Activated T-cell treated with anti-CD3 and anti-CD28 coated beads, Interleukin-2, amount 50 U/mL, for 24 hours (primary cell): ENCODE data around the gene HIF3A.
"Not testable (repeated sequence)": the region's sequence is repeated elsewhere in the genome, so short reads cannot be mapped to it uniquely, and the experiment has no call there.

ENCODE experiments used
- DNase-seq: peaks from one replicate; pipeline ENCODE4 v3.0.0-alpha.2; 2020
- H3K27ac Mint-ChIP-seq: 2 replicates; pipeline ENCODE4 v1.8.0; 2020; ENCODE audit warnings: mild to moderate bottlenecking, mixed read lengths
- H3K27me3 Mint-ChIP-seq: 2 replicates; pipeline ENCODE4 v1.8.0; 2020; ENCODE audit warnings: mixed read lengths
- H3K36me3 Mint-ChIP-seq: 2 replicates; pipeline ENCODE4 v1.8.0; 2020; ENCODE audit warnings: low read depth, mixed read lengths
- H3K4me1 Mint-ChIP-seq: 2 replicates; pipeline ENCODE4 v1.8.0; 2020; ENCODE audit warnings: low read depth, mixed read lengths
- H3K4me3 Mint-ChIP-seq: 2 replicates; pipeline ENCODE4 v1.8.0; 2020; ENCODE audit warnings: mild to moderate bottlenecking, moderate library complexity, mixed read lengths
- H3K9me3 Mint-ChIP-seq: 2 replicates; pipeline ENCODE4 v1.8.0; 2020; ENCODE audit warnings: mixed read lengths

Gene HIF3A

GRCh38 chr19:46303691-46304397 lies 7.0 kb downstream of the HIF3A start:
- H3K9me3 Mint-ChIP-seq, result peaks cover 11% of the 10 kb centered on the region
- H3K4me3 Mint-ChIP-seq, result no peak overlapping the region
- H3K27me3 Mint-ChIP-seq, result peaks cover 9% of the 10 kb centered on the region
- no peaks in the 10 kb centered on the region for H3K4me1 Mint-ChIP-seq
- DNase-seq, result no peak
- no peaks in the 10 kb centered on the region for H3K36me3 Mint-ChIP-seq
- H3K27ac Mint-ChIP-seq, result no peak overlapping the region

- no peaks in the 10 kb centered on the region for H3K36me3 Mint-ChIP-seq
- DNase-seq, result no peak
- H3K27ac Mint-ChIP-seq, result no peak overlapping the region
- no peaks in the 10 kb centered on the region for H3K27me3 Mint-ChIP-seq
- no peak overlapping the region for H3K4me3 Mint-ChIP-seq
- H3K4me1 Mint-ChIP-seq, result no peaks in the 10 kb centered on the region
- peaks cover 11% of the 10 kb centered on the region for H3K9me3 Mint-ChIP-seq
These were observed 9.7 kb downstream of the HIF3A start for GRCh38 chr19:46306501-46306900.

GRCh38 chr19:46308510-46308909 lies 11.7 kb downstream of the HIF3A start:
- Mint-ChIP-seq H3K27me3 (no peaks in the 10 kb centered on the region), H3K27ac (no peak overlapping the region), H3K36me3 (no peaks in the 10 kb centered on the region), H3K4me1 (no peaks in the 10 kb centered on the region), H3K9me3 (peaks cover 11% of the 10 kb centered on the region), H3K4me3 (no peak overlapping the region)
- no peak for DNase-seq

GRCh38 chr19:46309056-46309455 lies 12.2 kb downstream of the HIF3A start:
- no peak for DNase-seq
- Mint-ChIP-seq H3K9me3 (peaks cover 11% of the 10 kb centered on the region), H3K4me1 (no peaks in the 10 kb centered on the region), H3K27me3 (no peaks in the 10 kb centered on the region), H3K36me3 (no peaks in the 10 kb centered on the region), H3K27ac (no peak overlapping the region), H3K4me3 (no peak overlapping the region)

GRCh38 chr19:46311444-46311843 lies 14.6 kb downstream of the HIF3A start:
- no peaks in the 10 kb centered on the region for H3K27me3 Mint-ChIP-seq
- no peaks in the 10 kb centered on the region for H3K36me3 Mint-ChIP-seq
- no peak for DNase-seq
- H3K9me3 Mint-ChIP-seq, result peaks cover 7% of the 10 kb centered on the region
- no peaks in the 10 kb centered on the region for H3K4me1 Mint-ChIP-seq
- H3K27ac Mint-ChIP-seq, result no peak overlapping the region
- no peak overlapping the region for H3K4me3 Mint-ChIP-seq

GRCh38 chr19:46313540-46314469 lies 17.0 kb downstream of the HIF3A start:
- not testable (repeated sequence) for H3K9me3 Mint-ChIP-seq, H3K4me1 Mint-ChIP-seq, H3K27me3 Mint-ChIP-seq, DNase-seq, H3K36me3 Mint-ChIP-seq, H3K27ac Mint-ChIP-seq, H3K4me3 Mint-ChIP-seq

- no peak for DNase-seq
- H3K27me3 Mint-ChIP-seq, result no peaks in the 10 kb centered on the region
- no peaks in the 10 kb centered on the region for H3K4me1 Mint-ChIP-seq
- no peak overlapping the region for H3K27ac Mint-ChIP-seq
- no peaks in the 10 kb centered on the region for H3K36me3 Mint-ChIP-seq
- H3K4me3 Mint-ChIP-seq, result no peak overlapping the region
- no peaks in the 10 kb centered on the region for H3K9me3 Mint-ChIP-seq
These were observed 20.5 kb downstream of the HIF3A start for GRCh38 chr19:46317339-46317738.

- Mint-ChIP-seq H3K36me3 (no peaks in the 10 kb centered on the region), H3K27me3 (no peaks in the 10 kb centered on the region), H3K4me1 (no peaks in the 10 kb centered on the region), H3K4me3 (no peak overlapping the region), H3K27ac (no peak overlapping the region), H3K9me3 (no peaks in the 10 kb centered on the region)
- no peak for DNase-seq
These were observed 22.8 kb downstream of the HIF3A start for GRCh38 chr19:46319613-46320012.

- H3K27me3 Mint-ChIP-seq, result no peaks in the 10 kb centered on the region
- H3K4me1 Mint-ChIP-seq, result no peaks in the 10 kb centered on the region
- H3K4me3 Mint-ChIP-seq, result no peak overlapping the region
- H3K27ac Mint-ChIP-seq, result no peak overlapping the region
- no peak for DNase-seq
- H3K9me3 Mint-ChIP-seq, result no peaks in the 10 kb centered on the region
- H3K36me3 Mint-ChIP-seq, result no peaks in the 10 kb centered on the region
These were observed 23.7 kb downstream of the HIF3A start for GRCh38 chr19:46320559-46320958.

- Mint-ChIP-seq H3K36me3 (no peaks in the 10 kb centered on the region), H3K27me3 (no peaks in the 10 kb centered on the region), H3K9me3 (peaks cover 7% of the 10 kb centered on the region), H3K27ac (no peak overlapping the region), H3K4me1 (no peaks in the 10 kb centered on the region), H3K4me3 (no peak overlapping the region)
- DNase-seq, result no peak
These were observed 24.8 kb downstream of the HIF3A start for GRCh38 chr19:46321653-46322052.

GRCh38 chr19:46323227-46323626 lies 26.4 kb downstream of the HIF3A start:
- not testable (repeated sequence) for H3K27me3 Mint-ChIP-seq

GRCh38 chr19:46324277-46324676 lies 27.4 kb downstream of the HIF3A start:
- DNase-seq, result no peak
- H3K27ac Mint-ChIP-seq, result no peak overlapping the region
- no peak overlapping the region for H3K4me3 Mint-ChIP-seq
- peaks cover 18% of the 10 kb centered on the region for H3K9me3 Mint-ChIP-seq
- H3K27me3 Mint-ChIP-seq, result no peaks in the 10 kb centered on the region
- H3K4me1 Mint-ChIP-seq, result no peaks in the 10 kb centered on the region
- H3K36me3 Mint-ChIP-seq, result no peaks in the 10 kb centered on the region

More at GRCh38 chr19:46323227-46323626, 26.4 kb downstream of the HIF3A start:
- peaks cover 15% of the 10 kb centered on the region for H3K9me3 Mint-ChIP-seq
- not testable (repeated sequence) for H3K36me3 Mint-ChIP-seq, H3K4me3 Mint-ChIP-seq, H3K4me1 Mint-ChIP-seq, DNase-seq, H3K27ac Mint-ChIP-seq

- Mint-ChIP-seq H3K4me3 (no peak overlapping the region), H3K27me3 (peaks cover 2% of the 10 kb centered on the region), H3K9me3 (peaks cover 23% of the 10 kb centered on the region), H3K4me1 (no peaks in the 10 kb centered on the region), H3K27ac (no peak overlapping the region), H3K36me3 (no peaks in the 10 kb centered on the region)
- no peak for DNase-seq
These were observed 29.8 kb downstream of the HIF3A start for GRCh38 chr19:46326608-46327007.

- Mint-ChIP-seq H3K9me3 (peaks cover 23% of the 10 kb centered on the region), H3K27ac (no peak overlapping the region), H3K36me3 (no peaks in the 10 kb centered on the region), H3K4me1 (no peaks in the 10 kb centered on the region), H3K27me3 (peaks cover 2% of the 10 kb centered on the region), H3K4me3 (no peak overlapping the region)
- no peak for DNase-seq
These were observed 31.2 kb downstream of the HIF3A start for GRCh38 chr19:46328079-46328478.

- Mint-ChIP-seq H3K4me1 (no peaks in the 10 kb centered on the region), H3K27ac (no peak overlapping the region), H3K27me3 (peaks cover 2% of the 10 kb centered on the region), H3K36me3 (no peaks in the 10 kb centered on the region), H3K9me3 (peaks cover 23% of the 10 kb centered on the region), H3K4me3 (no peak overlapping the region)
- DNase-seq, result no peak
These were observed 33.6 kb downstream of the HIF3A start for GRCh38 chr19:46330319-46330918.
